ENCODE measurements around the gene EBP.

Gene EBP

GRCh38 chrX:48521353-48522243 lies at the start of gene EBP:
Gene EBP (plus strand): TSS chrX:48521808. CDS start chrX:48523772, 1,964 bp downstream.
- peak; percentile 96 for DNase-seq

- no peak for DNase-seq
Measured at GRCh38 chrX:48472225-48472624, 49.4 kb upstream of the EBP start.

DNA sequence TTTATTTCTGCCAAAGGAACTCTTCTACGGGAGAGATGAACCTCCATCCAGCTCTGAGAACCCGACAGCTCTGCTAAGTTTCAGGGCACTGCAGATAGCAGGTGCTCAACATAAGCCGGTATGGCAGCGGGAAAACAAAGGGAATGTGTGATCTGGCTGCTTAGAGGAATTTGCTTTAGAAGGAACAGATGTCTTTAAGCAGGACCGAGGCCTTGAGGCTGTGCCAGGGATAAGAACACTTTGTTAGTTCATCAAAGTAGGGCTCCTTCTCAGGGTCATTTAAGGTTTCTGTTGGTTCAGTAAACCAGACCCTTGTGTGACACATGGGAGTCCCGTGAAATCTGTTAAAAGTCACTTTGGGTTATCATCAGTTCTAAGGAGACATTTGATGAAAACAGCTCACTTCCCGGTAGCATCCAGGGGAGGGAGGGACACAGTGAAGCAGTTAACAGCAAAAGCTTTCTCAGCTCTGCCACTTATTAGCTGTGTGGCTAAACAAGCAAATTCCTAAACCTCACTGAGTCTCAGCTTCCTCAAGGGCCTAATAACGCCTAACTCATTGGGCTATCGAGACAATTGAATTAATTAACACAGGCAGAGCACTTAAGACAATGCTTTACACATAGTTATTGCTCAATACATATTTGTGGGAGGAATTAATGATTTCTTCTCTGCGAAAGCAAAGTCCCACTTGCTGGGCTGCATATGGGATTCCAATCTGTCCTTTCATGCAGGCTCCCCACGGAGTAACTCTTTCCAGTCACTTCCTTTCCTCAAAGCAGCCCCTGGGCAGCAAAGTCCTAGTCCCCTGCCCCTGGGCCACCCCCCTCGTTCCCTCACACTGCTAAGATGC lies 48.5 kb upstream of the EBP start:
- no peak for DNase-seq

- no peak for DNase-seq
Measured at GRCh38 chrX:48473704-48473990, 48.0 kb upstream of the EBP start.

GRCh38 chrX:48474127-48474526 lies 47.5 kb upstream of the EBP start:
- no peak for DNase-seq

DNA sequence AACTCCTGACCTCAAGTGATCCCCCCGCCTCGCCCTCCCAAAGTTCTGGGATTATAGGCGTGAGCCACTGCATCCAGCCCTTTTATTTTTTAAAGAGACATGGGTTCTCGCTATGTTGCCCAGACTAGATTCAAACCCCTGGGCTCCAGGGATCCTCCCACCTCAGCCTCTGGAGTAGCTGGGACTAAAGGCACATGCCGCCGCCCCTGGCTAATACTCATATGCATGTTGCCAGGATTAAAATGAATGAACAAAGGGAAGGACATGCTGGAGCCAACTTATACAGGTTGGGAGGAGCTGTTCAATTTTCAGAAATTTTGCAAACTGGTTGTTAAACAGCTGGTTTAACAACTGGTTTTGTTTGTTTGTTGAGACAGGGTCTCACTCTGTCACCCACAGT lies 47.0 kb upstream of the EBP start:
- no peak for DNase-seq

- no peak for DNase-seq
Measured at GRCh38 chrX:48475296-48475695, 46.3 kb upstream of the EBP start.

DNA sequence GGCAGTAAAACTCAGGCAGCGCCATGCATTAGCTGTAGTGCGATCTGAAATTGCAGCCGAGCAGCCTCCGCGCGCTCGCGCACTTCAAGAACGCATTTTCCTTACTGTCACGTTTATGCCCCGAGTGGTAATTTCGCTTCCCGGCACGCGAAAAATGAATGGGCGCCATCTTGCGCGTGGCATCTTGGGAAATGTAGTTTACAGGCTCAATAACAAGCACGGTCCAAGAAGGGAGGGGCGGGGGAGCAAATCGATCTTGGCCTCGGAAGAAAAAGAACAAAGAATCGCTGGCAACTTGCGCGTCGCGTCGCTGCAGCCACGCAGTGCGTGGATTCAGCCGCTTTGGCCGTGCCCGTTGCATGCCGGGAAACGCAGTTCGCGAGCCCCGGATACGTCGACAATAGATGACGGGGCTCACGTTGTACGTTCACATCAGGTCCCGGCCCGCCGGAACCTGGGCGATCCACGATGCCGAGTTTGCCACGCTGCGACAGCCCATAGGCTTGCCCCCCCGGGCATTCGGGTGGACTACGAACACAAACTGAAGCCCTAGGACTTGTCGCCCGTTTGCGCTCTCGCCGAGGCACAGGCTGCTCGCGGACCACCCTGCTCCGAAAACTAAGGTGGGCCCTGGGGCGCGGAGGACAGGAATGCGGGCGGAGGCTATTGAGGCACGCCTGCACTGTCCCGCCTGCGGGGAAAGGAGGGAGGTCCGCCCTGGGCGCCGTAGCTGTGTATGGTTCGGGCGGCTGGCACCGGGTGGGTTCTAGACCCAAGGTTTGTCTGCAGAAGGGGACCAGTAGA lies 45.6 kb upstream of the EBP start, which contains the start of gene FTSJ1:
Gene FTSJ1 (plus strand): TSS at position 426 of the 804 bp plus-strand sequence. CDS start 1,849 bp downstream, outside the sequence.
- DNase-seq, result peak; percentile 88

DNA sequence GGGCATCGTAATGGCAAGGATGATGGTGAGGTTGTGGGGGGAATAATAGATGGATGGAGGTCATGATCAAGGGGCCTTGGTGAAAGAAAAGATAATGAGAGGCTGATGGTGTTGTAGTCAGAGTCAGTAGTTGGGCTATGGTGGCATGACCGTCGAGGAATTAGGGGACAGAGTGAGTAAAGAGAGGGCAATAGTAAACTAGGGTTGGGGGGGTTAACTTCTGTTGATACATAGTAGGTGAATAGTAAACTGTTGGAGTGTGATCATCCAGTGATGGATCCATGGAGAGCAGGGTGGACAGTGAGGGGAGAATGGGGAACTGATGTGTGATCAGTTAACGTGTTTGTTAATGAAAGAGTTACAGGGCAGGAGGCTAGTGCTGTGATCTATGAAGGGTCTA lies 44.7 kb upstream of the EBP start:
- DNase-seq, result no peak

GRCh38 chrX:48477960-48478755 lies 43.5 kb upstream of the EBP start:
- no peak for DNase-seq

- DNase-seq, result no peak
Measured at GRCh38 chrX:48478806-48479205, 42.8 kb upstream of the EBP start.

DNA sequence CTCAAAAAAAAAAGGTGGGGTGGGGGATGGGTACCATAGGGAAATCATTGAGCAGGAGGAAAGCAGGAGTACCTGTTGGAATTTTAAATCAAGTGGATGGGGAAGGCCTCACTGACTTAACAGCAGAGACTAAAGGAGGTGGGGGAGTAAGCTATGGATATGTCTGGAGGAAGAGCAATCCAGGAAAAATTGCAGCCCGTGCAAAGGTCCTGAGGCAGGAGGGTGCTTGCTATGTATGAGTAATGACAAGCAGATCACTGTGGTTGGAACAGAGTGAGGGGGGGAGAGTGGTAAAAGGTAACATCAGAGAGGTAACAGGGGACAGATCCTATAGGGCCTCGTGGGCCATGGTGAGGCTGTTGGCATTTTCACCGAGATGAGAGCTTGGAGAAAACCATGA lies 41.5 kb upstream of the EBP start:
- DNase-seq, result no peak

DNA sequence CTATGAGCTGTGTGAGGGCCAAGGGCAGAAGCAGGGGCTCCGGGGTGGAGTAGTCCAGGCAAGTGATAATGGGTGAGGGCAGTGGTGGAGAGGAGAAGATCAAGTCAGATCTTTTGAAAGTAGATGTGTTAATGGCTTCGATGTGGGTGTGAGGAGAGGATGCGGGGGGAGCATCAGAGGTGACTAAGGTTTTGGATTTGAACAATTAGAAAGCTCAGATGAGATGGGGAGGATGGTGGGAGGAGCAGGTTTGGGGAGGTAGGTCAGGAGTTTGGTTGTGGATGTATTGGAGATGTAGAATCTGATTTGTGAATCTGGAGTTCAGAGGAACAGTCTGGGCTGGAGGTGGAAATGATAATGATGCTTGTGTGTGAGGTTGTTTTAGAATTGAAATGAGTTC lies 41.0 kb upstream of the EBP start:
- no peak for DNase-seq

DNA sequence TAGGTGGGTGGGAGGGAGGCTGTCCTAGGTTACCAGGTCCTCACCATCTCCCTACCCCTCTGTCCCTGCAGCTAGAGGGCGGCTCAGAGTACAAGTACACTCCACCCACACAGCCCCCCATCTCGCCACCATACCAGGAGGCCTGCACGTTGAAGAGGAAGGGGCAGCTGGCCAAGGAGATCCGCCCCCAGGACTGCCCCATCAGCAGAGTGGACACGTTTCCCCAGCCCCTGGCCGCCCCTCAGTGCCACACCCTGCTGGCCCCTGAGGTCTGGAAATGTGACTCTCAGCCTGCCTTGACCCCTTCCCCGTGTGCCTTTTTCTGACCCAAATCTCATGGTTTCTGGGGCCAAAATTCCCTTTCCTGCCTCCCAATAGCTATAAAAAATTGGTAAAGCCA lies 39.1 kb upstream of the EBP start:
- DNase-seq, result no peak

GRCh38 chrX:48487362-48487798 lies 34.2 kb upstream of the EBP start:
- no peak for DNase-seq

DNA sequence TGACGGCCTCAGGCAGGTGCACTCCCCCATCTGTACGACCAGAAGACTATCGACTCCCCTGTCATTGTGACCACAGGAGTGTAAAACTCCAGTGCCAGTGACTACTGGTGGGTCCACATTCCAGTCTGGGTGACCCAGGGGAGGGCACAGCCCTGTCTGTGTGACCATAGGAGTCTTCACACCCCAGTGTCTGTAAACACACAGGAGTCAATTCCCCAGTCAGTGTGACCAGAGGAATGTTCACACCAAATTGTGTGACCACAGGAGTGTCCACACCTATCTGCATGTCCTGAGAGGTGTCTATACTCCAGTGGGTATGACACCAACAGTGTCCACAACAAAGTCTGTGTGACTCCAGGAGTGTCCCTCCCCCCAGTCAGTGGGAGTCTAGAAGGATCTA lies 33.6 kb upstream of the EBP start:
- DNase-seq, result no peak

DNA sequence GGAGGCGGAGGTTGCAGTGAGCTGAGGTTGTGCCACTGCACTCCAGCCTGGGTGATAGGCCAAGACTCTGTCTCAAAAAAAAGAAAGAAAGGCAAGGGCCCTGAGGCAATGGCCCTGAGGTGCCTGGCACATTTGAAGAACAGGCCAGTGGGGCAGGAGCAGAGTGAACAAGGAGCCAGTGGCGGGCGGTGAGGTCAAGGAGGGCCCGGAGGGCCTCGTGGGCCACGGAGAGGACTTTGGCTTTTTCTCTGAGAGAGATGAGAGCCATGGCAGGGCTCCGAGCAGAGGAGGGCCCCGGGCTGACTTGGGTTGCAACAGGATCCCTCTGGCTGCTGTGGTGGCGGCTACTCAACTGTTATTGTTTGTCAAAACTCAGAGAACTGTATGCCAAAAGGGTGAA lies 32.3 kb upstream of the EBP start:
- no peak for DNase-seq

DNA sequence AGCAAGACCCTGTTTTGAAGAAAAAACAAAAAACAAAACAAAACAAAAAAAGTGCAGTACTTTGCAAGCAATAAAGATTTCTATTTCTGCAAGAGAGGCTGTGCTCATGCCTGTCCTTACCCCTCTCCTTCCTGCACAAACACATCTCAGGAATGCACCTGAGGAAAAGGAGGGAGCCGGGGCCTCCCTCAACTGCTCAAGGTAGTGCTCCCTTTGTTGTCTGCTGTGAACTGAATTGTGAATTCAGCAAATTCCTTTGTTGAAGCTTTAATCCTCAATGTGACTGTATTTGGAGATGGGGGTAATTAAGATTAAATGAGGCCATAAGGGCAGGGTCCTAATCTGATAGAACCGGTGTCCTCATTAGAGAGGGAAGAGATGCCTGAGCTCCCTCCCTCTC lies 31.7 kb upstream of the EBP start:
- no peak for DNase-seq

- no peak for DNase-seq
Measured at GRCh38 chrX:48490661-48491060, 30.9 kb upstream of the EBP start.

DNA sequence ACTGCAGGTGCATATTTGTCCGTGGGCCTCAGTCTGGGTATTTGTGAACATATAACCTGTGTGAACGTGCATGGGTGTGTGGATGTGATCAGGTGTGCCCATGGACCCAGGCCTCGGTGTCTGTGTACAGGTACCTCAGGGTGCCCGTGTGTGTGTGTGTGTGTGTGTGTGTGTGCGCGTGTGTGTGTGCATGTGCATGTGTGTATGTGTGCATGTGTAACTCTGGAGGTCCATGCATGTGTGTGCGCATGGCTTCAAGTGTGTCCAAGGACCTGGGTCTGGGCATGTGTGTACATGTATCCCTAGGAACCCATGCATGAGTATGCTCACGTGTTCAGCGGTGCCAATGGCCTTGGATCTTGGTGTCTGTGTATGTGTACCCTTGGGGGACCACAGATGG lies 29.8 kb upstream of the EBP start:
- DNase-seq, result no peak

- DNase-seq, result no peak
Measured at GRCh38 chrX:48492293-48492910, 29.2 kb upstream of the EBP start.

DNA sequence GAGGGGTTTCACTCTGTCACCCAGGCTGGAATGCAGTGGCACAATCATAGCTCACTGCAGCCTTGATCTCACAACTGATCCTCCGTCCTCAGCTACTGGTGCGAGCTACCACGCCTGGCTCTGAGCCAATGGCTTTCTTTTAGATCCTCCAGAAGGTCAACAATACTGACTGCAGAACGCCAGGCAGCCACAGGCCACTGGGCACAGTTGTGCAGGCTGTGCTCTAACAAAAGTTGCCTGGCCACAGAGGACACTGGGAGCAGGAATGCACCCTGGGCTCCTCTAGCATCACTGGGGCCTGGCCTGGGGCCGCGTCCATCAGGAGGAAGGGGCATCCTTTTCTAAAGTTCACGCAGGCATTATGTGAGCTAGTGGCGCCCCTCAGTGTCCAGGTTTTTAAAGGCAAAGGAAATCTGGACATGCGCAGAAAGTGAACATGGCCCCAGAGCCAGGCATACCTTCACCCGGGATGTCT lies 27.7 kb upstream of the EBP start:
- DNase-seq, result no peak

All from stimulated activated CD4-positive, alpha-beta T cell treated with anti-CD3 and anti-CD28 coated beads, Interleukin-1b, Interleukin-23, amount 100 ng/mL, for 48 hours (primary cell).